C4-2B (cell line): ENCODE results near the gene STK32C.

ENCODE experiments used
- CTCF ChIP-seq: fragments of 450-650 bp; conservative IDR thresholded peaks from 2 replicates; pipeline ENCODE4 v1.5.1; 2017; ENCODE audit warnings: mild to moderate bottlenecking
- ZFX ChIP-seq: fragments of 450-650 bp; IDR thresholded peaks from 2 replicates; pipeline ENCODE4 v1.6.1; 2017

GRCh38 chr10:132243626-132244025 is 64.1 kb downstream of the STK32C start:
- TF ChIP-seq CTCF (no peak), ZFX (no peak)
